GM21360 (cell line): ENCODE measurements around the gene PTPRE.

Source experiments
- ATAC-seq: cut with Tn5 transposase; IDR thresholded peaks from one replicate; pipeline ENCODE4 v1.9.1; 2021; ENCODE audit warnings: mild to moderate bottlenecking, moderate library complexity; ENCODE audit not compliant: unreplicated experiment

The PTPRE gene

DNA sequence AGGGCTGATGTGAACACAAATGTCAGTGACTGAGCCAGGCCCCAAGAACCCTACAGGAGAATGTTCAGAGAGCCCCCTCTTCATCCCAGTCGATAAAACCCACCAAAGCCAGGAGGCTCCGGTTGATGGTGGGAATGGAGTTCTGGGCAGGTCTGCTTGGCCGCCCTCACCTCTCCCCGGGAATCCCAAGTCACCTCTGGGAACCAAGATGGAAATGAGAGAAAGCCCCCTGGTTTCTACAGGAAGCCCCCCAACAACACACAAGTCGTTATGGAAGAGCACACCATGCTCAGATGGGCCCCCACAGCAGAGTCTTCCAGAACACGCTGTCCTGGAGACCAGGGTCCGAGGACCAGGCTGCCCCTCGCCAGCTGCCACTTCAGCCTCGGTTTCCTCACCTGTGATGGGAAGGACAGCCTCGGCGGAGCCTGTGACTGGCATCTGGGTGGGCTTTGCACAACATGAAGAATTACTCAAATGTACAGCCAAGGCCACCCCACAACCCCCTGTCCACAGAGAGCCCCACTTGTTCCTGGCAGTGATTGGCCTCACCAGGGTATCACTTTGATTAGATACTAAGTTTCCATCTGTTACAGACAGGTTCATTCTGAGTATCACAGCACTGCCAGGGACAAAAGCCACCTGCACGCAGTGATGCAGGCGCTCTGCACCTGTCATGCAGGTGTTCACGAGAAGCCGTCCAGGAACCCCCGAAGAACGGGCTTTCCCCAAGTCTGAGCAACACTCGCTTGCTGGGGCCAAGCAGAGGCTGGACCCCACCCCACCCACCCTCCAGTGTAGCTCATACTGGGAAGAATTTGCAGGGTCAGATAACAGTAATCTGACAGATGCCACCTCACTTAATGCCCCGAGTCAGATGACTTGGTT, 161.7 kb downstream of the PTPRE start:
- no peak for ATAC-seq

DNA sequence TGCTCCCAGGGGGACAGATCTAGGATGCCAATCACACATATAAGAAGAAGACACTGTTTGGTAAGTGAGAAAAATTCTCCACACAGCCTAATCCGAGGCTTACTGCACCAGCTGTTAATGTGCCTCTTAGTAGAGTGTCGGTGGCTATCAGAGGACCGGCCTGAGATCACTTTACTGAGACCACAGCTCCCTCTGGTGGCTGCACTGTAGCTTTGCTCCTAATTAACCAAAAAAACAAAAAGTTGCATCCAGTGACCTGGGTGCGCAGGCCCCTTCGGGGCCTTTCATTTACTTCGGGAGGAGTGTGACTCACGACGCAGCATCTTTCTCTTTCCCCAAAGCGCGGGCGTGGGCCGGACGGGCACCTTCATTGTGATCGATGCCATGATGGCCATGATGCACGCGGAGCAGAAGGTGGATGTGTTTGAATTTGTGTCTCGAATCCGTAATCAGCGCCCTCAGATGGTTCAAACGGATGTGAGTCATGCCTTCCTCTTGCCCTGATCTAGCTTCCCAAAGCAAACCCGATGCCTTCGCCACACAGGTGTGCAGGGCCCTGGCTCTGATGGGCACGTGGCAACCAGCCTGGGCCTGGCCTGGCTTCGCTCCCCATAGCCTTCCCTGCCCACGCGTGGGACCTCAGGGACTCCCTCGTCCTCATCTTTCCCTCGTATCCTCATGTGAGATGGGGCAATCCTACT, 162.6 kb downstream of the PTPRE start:
- peak; percentile 34 for ATAC-seq

DNA sequence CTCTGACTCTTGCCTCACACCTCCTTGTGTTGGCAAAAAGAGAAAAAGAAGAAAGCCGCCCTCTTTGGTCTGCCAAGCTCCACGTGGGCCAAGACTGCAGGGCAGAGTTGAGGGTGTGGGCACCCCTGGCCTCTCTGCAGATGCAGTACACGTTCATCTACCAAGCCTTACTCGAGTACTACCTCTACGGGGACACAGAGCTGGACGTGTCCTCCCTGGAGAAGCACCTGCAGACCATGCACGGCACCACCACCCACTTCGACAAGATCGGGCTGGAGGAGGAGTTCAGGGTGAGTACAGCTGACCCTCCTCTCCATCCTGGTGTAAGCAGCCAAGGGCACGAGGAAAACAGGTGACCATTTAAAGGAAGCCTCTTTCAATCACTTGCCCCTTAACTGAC, 163.3 kb downstream of the PTPRE start:
- ATAC-seq = no peak

DNA sequence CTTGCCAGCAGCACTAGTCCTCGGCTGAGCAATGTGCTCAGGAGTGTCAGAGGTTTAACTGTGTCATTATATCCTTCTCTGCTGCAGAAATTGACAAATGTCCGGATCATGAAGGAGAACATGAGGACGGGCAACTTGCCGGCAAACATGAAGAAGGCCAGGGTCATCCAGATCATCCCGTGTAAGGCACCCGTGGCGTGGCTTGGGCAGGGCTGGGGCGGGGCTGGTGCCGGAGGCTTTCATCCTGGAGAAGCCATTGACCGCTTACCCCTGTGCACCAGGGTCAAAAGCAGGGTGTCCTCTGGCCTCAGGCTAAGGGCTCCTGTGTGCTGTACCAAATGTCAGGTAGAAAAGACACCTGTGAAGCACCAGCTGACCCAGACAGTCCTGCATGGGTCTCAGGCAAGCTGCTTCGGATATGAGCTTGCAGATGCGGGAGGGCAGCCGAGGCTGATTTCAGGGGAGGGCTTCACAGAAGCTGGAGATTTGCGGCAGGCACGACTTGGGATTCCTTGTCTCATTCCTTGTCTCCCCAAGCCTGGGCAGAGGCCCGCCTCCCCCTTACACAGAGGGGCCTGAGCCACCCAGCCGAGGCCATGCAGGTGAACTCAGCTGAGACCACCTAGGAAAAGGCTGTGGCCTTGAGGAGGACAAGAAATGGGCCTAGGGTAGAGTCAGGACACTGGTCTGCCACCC, 164.0 kb downstream of the PTPRE start:
- no peak for ATAC-seq

DNA sequence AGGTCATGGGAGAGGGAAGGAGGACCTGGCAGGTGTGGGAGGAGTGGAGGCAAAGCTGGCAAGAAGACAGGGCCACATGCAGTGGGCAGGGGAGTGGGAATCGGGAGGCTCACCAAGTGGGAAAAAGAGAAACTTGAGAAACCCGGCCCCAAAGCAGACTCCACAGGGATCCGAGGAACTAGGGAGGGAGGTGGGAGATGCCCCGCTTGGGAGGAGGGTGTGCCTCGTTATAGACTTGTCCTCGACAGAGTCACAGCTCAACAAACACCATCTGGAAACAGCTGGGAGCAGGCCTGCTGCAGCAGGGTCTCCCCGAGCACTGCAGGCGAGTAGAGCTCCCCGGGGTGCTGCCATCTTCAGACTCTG, 164.5 kb downstream of the PTPRE start:
- ATAC-seq = no peak

DNA sequence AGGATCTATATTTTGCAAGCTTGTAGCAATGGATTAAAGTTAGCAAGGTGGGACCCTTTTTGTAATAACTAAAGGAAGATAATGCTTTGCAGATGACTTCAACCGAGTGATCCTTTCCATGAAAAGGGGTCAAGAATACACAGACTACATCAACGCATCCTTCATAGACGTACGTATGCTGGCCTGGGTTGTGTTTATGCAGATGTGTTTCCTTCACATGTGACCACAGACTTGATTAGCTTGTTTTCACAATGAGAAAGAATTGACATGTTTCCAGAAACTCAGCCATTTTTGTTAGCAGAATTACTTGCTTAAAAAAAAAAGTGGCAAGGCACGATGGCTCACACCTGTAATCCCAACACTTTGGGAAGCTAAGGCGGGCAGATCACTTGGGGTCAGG, 165.1 kb downstream of the PTPRE start:
- ATAC-seq = no peak

DNA sequence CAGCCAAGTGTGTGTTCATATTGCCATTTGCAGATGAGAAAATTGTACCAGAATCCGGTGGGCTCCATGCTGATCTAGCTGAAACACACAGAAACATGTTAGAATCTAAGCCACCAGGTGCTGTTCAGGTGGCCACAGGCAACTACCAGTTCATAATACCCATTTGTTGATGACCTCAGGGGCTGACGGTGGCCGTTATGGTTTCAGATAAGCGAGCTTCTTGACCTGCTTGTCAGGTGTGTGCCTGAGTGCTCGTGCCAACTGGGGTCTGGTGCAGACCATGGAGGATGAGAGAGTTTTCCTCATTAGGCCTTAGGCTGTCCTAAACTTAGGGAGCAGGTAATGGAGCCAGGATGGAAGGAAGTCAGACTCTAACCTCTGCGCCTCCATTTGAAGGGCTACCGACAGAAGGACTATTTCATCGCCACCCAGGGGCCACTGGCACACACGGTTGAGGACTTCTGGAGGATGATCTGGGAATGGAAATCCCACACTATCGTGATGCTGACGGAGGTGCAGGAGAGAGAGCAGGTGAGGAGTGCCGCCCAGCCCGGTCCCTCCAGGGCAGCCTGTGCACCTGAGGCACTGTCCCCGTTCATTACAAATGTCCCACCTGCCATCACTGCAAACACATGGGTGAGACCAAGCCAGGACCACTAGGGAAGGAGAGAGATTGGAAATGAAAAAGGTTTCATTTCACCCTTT, 166.2 kb downstream of the PTPRE start:
- ATAC-seq = no peak

DNA sequence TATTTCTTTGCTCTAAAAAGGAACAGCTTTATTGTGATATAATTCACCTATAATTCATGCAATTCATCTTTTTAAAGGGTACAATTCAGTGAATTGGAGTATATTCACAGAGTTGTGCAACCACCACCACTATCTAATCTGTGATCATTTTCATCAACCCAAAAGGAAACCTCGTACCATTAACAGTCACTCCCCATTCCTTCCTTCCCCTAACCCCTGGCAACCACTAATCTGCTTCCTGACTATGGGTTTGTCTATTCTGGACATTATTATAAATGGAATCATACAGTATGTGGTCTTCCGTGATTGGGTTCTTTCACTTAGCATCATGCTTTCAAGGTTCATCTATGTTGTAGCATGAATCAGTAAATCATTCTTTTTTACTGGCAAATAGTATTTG, 167.0 kb downstream of the PTPRE start:
- ATAC-seq = no peak

DNA sequence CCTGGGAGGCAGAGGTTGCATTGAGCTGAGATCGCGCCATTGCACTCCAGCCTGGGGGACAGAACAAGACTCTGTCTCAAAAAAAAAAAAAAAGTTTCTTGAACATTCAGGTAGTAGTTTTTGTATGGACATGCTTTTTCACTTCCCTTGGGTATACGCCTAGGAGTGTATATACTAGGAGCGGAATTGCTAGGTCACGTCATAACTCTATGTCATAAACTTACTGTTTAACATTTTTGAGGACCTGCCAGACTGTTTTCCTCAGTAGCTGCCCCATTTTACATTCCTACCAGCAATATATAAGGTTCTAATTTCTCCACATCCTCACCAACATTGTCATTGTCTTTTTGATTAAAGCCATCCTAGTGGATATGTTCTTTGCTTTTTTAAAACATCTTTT, 167.7 kb downstream of the PTPRE start:
- no peak for ATAC-seq

DNA sequence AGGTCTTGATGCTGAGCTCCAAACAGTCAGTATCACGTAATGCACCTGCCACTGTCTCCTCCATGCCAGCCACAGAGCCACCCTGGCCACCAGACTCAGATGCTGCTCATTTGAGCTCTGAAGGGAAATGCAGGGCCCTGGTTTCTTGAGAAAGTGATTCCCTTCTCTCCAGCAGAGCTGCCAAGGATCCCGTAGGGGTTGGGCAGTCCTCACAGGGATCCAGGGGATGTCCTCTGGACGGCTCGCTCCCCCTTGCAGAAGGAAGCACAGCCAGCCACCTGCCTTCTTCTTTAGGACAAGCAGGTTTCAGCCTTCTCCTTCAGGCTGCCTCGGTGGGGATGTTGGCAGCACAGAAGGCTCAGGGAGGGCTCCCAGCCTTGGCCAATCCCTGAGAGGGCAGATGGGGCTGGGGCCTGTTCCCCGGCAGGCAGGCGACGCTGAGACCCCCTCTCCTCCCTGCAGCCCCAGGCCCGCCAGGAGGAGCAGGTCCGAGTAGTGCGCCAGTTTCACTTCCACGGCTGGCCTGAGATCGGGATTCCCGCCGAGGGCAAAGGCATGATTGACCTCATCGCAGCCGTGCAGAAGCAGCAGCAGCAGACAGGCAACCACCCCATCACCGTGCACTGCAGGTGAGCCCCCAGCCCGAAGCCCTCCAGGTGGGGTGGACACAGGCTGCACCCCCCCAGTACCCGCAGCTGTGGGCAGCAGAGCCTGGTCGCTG, 170.4 kb downstream of the PTPRE start:
- no peak for ATAC-seq

DNA sequence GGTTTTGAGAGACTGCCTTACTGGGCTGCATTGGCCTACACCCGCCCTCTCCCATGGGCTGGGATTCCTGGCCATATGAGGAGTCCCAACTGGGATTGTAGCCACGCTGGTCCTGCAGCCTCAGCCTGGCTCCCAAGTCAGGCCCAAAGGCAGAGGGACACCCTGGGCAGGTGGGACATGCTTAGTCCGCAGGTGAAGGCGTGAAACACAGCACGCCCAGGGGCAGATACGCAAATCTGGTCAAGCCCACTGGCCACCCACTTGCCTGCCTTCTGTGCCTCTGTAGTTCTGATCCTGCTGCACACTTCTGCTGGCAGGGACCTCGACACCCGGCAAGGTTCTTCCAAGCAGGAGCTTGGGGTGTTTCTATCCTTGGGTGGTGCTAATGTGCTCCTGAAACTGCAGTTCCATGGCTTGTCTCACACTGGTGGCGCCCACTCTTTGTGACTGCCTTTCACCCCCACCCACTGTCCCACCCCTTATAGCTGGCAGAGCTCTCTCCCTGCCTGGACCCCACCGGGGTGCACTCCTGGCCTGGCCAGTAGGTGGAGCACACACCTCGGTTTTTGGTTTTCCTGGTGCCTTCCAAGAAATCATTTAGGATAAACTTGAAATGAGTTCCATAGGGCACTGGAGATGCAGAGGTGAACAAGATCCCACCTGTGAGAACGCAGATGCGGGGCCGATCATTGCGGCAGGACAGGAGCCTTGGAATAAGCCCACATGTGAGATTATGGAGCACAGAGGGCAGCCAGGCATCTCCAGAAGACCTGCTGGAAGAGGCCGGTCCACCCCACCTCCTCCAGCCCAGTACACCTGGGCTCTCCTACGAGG, 171.4 kb downstream of the PTPRE start:
- peak; percentile 77 for ATAC-seq

DNA sequence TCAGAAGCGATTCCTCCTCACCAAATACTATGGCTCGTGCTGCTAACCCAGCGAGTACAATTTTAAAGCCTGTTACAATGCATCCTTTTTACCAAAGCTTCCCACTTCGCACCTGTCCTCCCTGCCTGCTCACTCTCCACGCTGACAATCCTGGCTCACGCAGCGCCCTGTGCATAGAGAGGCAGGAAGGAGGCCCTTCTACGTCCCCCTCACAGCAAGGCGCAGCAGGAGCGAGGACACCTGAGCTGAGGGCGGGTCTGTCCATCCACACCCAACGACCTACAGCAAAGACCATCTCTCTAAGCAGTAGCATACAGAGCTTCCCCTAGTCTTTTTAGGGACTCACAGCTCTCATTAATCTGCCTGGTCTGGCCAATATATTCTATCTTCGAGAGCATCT, 173.3 kb downstream of the PTPRE start:
- no peak for ATAC-seq

DNA sequence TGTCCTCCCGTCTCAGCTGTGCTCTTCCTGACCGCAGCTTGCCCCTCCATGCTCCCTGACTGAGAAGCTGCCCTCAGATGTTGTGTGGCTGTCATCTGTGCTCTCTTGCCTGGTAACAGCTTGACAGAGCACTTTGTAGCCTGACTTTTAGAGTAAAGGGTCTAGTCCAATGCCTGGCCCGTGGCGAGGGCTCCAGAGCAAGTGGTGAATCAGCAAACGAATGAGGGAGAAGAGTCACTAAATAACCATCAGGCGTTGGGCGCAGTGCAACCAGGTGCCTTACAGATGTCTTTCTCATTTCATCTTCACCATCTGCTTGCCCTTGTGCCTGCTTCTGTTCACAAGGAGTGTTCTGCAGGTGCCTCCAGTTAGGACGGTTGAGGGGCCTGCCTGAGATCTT, 173.7 kb downstream of the PTPRE start:
- ATAC-seq = no peak

DNA sequence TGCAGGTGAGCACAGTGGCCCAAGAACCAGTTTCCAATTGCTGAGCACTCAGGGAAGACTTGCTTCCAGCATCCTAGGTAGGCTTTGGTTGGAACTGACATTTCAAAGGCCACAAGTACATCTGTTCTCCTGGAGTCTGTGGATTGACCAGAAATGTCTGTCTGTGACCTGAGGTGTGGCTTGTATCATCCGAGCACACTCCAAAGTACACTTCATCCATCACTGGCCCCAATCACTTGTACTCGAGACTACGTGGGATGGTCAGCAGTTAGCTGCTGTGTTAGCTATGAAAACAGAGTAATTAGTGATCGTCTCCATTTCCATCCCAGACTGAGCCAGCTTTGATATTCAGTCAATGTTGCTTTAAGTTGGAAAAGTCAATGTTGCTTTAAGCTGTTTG, 174.3 kb downstream of the PTPRE start:
- no peak for ATAC-seq

DNA sequence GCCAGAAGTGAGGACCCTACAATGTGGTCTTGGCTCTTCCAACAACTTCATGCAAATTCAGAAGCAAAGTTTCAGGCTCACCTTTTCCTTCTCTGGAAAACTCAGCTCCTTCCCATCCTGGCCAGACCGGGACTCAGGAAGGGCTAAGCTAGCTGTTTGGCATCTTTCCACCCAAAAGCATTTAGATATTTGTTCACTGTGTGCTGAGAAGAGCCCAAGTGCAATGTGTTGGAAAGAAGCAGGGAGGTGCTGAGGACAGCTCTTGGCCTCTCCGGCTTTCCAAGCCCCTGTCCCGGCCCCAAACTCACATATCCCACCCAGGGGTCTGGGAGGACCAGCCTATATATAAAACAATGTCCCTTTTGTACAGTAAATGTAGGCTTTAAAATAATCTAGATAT, 174.8 kb downstream of the PTPRE start:
- ATAC-seq = no peak

DNA sequence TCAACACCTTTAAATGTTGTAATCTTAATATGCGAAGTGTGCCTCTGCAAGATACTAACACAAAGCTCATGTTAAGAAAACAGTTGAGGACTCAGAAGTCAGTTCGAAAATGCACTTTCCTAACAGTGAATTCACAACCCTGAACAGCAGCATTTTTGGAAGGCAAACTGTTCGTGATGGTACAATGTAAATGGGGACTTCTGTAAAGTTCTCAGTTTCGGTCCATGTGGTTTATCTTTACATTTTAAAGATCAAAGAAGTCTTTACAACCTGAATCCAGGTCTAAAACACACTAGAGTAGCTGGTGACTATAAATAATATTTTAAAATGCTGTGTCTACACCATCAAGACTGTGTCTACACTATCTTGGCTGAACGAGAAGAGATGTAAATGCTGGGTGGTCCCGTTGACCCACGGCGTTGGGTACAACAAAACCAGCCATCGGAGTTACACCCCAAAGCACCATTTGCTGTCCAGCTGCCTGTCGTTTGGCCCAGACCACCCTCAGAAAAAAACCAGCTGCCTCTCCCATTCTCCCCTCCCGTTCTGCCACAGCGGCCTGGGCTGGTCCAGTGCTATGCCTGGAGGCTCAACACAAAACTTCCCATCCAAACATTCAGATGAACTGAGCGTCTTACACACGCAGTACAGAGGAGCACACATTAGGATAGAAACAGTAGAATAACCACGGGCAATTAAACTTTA, 176.4 kb downstream of the PTPRE start:
- no peak for ATAC-seq

DNA sequence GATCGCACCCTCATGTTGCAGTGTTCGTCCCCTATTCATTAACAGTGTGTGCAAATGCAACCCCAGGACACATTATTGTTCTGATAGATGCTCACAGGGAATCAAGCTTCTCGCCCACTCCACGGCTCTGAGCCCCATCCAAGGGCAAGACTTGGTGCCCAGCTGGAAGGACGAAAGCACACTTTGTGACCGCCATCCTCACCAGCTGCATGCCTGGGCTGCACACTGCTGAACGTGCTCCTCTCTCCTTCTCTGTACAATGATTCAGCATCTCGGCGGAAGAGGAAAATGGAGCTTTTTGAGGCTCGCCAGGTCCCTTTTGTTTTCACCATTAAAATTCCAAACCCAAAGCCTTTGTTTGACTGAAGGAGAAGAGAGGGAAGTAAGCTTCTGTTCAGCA, 177.5 kb downstream of the PTPRE start:
- ATAC-seq = no peak

DNA sequence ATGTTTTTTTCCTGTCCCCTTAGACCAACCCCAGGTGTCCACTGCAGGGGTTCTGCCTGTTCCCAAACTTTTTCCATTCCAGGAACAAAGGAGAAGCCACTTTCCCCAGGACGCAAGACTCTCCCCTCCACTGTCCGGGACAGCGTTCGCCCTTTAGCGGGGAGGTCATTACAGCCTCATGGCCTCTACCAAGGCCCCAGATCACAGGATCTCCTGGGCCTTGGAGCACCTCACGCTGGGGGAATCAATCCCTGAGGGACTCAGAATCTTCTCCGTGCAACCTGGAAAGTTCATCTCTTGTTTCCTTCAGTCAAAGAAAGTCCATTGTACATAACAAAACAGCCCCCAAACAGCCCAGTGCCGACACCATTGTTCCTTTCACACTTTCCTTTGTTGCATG, 178.1 kb downstream of the PTPRE start:
- ATAC-seq = no peak
